RCC 7860 (cell line): Measurements from ENCODE around the gene FAAP100.

Experiments used
- DNase-seq: peaks from one replicate; pipeline ENCODE4 v3.0.0-alpha.2; 2015; ENCODE audit warnings: low spot score
- FAIRE-seq: peaks from 2 replicates; lab custom pipeline; 2012; peaks lifted over from hg19 to GRCh38; lab: Jason Lieb, UNC

Gene FAAP100

GRCh38 chr17:81513372-81513752 is 38.8 kb downstream of the FAAP100 start:
- no peak for FAIRE-seq
- DNase-seq, result peak; percentile 49

- FAIRE-seq, result no peak
- DNase-seq, result peak; percentile 90
Measured at GRCh38 chr17:81512562-81513371, 39.4 kb downstream of the FAAP100 start, which contains the start of gene ACTG1. ACTG1 (minus strand) TSS chr17:81512799; CDS start chr17:81512354, 445 bp downstream.

GRCh38 chr17:81511804-81512561 is 40.2 kb downstream of the FAAP100 start:
- FAIRE-seq (no peak), DNase-seq (peak; percentile 14)

- FAIRE-seq, result no peak
- DNase-seq, result no peak
Measured at GRCh38 chr17:81511554-81511803, 40.7 kb downstream of the FAAP100 start.

GRCh38 chr17:81510785-81511553 is 41.2 kb downstream of the FAAP100 start:
- no peak for FAIRE-seq
- DNase-seq, result peak; percentile 11

DNA sequence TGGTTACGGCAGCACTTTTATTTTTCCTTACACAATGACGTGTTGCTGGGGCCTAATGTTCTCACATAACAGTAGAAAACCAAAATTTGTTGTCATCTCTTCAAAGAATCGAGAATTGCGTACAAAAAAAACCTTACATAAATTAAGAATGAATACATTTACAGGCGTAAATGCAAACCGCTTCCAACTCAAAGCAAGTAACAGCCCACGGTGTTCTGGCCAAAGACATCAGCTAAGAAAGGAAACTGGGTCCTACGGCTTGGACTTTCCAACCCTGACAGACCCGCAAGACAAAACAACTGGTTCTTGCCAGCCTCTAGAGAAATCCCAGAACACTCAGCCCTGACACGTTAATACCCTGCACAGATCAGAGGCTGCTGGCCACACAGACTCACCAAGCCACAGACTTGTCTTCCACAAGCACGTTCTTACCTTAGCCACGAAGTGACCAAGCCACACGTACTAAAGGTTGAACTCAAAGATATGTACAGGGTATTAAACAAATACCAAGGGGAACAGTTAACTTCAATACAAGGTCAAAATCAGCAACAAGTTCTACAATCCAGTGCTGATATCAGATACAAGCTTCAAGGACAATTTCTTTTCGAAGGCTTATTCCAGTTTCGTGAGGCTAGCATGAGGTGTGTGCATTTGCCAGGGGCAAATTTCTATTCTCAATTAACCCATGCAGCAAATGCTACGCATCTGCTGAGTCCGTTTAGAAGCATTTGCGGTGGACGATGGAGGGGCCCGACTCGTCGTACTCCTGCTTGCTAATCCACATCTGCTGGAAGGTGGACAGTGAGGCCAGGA is 42.0 kb downstream of the FAAP100 start:
- FAIRE-seq, result no peak
- peak; percentile 28 for DNase-seq

- FAIRE-seq, result no peak
- DNase-seq, result no peak
Measured at GRCh38 chr17:81509207-81509971, 42.8 kb downstream of the FAAP100 start.

GRCh38 chr17:81508639-81509206 is 43.4 kb downstream of the FAAP100 start:
- no peak for FAIRE-seq
- DNase-seq, result peak; percentile 70

- DNase-seq (no peak), FAIRE-seq (no peak)
Measured at GRCh38 chr17:81503619-81504018, 48.5 kb downstream of the FAAP100 start.

GRCh38 chr17:81502471-81503017 is 49.6 kb downstream of the FAAP100 start:
- DNase-seq (no peak), FAIRE-seq (no peak)

DNA sequence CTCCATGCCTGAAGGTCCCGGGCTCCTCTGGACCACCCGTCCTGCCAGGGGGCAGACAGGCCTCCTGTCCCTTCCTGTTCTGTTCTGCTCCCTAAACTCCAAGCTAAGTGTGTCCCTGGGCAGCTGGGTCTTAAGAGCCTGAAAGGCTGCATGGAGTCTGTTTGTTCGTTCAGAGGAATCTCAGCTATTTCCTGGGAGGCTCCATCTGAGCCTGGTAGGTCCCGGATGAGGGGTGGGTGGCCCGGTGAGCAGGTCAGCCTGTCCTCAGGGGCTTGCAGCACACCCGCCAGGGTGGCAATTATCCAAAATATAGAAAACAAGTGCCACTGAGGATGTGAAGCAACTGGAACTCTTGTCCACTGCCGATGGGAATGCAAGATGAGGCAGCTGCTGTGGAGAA is 52.1 kb downstream of the FAAP100 start:
- FAIRE-seq, result no peak
- DNase-seq, result no peak

- no peak for FAIRE-seq
- DNase-seq, result no peak
Measured at GRCh38 chr17:81499601-81499970, 52.6 kb downstream of the FAAP100 start.

DNA sequence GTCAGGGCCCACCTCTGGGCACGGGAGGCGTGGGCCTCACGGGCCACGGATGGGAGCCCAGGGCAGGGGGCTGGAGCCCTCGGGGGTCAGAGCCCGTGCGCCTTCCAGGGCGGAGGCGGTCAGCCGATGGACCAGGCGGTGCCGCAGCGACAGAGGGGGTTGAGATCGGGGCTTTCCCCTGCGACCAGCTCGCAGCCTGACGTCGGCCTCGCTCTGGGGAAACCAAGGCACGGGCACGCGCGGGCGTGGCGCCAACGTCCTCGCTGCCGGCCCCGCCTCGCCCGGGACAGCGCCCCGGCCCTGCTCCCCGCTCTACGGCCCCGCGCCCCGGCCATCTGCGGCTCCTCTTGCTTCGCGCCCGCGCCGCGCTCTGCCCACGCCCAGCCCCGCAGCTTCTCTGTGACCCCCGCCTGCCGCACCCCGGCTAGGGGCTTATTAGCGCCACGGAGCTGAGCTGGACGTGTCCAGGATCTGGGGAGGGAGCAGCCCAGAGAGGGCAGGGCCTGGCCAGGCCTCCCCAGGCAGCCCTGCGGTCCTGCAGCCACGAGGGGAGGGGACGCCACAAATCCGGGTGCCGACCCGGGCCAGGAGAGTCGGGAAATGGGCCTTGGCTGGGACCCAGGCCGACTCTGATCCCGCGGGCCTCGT is 53.1 kb downstream of the FAAP100 start:
- no peak for DNase-seq
- no peak for FAIRE-seq

GRCh38 chr17:81494626-81495377 is 57.4 kb downstream of the FAAP100 start:
- FAIRE-seq (no peak), DNase-seq (no peak)

GRCh38 chr17:81493198-81494038 is 58.7 kb downstream of the FAAP100 start:
- FAIRE-seq, result no peak
- DNase-seq, result no peak

DNA sequence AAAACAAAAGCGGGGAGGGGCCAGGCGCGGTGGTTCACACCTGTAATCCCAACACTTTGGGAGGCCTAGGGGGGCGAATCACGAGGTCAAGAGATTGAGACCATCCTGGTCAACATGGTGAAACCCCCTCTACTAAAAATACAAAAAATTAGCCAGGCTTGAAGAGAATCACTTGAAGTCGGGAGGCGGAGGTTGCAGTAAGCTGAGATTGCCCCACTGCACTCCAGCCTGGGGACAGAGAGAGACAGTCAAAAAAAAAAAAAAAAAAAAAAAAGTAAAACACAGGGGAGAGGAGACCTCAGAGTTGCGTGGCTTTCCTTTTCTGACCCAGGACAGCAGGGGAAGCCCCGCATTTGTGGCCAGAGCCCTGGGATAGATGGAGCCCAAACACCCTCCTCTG is 59.4 kb downstream of the FAAP100 start:
- FAIRE-seq (no peak), DNase-seq (no peak)

DNA sequence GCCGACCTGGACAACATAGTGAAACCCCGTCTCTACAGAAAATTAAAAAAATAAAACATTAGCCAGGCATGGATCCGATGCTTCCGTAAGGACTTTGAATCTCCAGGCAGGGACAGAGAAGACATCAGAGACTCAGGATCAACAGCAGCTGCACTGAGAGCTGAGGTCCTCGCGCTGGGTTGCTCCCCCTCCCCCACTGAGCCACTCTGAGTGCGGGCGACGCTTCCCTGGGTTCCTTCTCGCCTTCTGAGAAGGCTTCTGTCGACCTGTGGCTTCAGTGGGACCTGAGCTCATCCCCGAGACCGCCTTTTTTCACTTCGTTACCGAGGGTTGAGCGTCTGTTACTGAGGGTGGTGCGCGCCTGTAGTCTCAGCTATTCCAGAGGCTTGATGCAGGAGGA is 60.0 kb downstream of the FAAP100 start:
- FAIRE-seq, result no peak
- no peak for DNase-seq
